Kidney epithelial cell (primary cell): Measurements from ENCODE around the gene TRIM67. TPM values are rescaled to one million over a fixed set of nuclear protein-coding genes. Genes with fewer than 3 reads are reported as not detected.

Experiments
- DNase-seq: peaks from one replicate; pipeline ENCODE4 v3.0.0-alpha.2; 2010; ENCODE audit warnings: low read depth
- H3K27me3 ChIP-seq: 2 replicates; pipeline ENCODE4 v1.6.0; 2011; ENCODE audit warnings: low read length; ENCODE audit not compliant: control insufficient read depth, insufficient read depth
- H3K36me3 ChIP-seq: 2 replicates; pipeline ENCODE4 v1.5.1; 2011; ENCODE audit warnings: low read length; ENCODE audit not compliant: control insufficient read depth, insufficient read depth
- H3K4me3 ChIP-seq: 2 replicates; pipeline ENCODE4 v1.5.1; 2011; ENCODE audit warnings: low read depth, mild to moderate bottlenecking, control low read depth, low read length
- CTCF ChIP-seq: IDR thresholded peaks from 2 replicates; pipeline ENCODE4 v1.5.1; 2011; ENCODE audit warnings: mild to moderate bottlenecking, moderate library complexity, low read length, control low read depth, inconsistent platforms; ENCODE audit not compliant: insufficient read depth, poor library complexity, severe bottlenecking
- total RNA-seq: library from RNA; depleted of rRNA; stranded (reverse); fragments of >200 nt; gene quantifications from 2 replicates; pipeline ENCODE4 v1.2.3, GENCODE V29; 2015

TRIM67 gene
- total RNA-seq, 1 donor from 2014 or later = 0.63 TPM

- Histone ChIP-seq H3K4me3 (no peak overlapping the region), H3K36me3 (no peaks in the 10 kb centered on the region), H3K27me3 (no peaks in the 10 kb centered on the region)
- TF ChIP-seq CTCF = no peak
- no peak for DNase-seq
Measured at GRCh38 chr1:231236938-231237337, 75.1 kb downstream of the TRIM67 start.

- no peaks in the 10 kb centered on the region for H3K27me3 ChIP-seq
- TF ChIP-seq CTCF = no peak
- H3K36me3 ChIP-seq = no peaks in the 10 kb centered on the region
- DNase-seq = no peak
- no peak overlapping the region for H3K4me3 ChIP-seq
Measured at GRCh38 chr1:231238298-231238697, 76.4 kb downstream of the TRIM67 start.

- peak overlapping the region; percentile 92 for H3K4me3 ChIP-seq
- H3K36me3 ChIP-seq = no peaks in the 10 kb centered on the region
- no peak for DNase-seq
- no peak for TF ChIP-seq CTCF
- no peaks in the 10 kb centered on the region for H3K27me3 ChIP-seq
Measured at GRCh38 chr1:231240531-231240882, 78.6 kb downstream of the TRIM67 start.

GRCh38 chr1:231240883-231241735 lies 79.3 kb downstream of the TRIM67 start, which contains the start of gene GNPAT:
TSS of gene GNPAT (plus strand) at chr1:231241212. CDS start at chr1:231241379, 167 bp downstream.
- no peak for TF ChIP-seq CTCF
- H3K4me3 ChIP-seq = peak within 1 kb of the TSS; percentile 92
- DNase-seq = peak; percentile 37
- no peaks in the 10 kb centered on the region for H3K27me3 ChIP-seq
- H3K36me3 ChIP-seq = no peaks in the 10 kb centered on the region

DNA sequence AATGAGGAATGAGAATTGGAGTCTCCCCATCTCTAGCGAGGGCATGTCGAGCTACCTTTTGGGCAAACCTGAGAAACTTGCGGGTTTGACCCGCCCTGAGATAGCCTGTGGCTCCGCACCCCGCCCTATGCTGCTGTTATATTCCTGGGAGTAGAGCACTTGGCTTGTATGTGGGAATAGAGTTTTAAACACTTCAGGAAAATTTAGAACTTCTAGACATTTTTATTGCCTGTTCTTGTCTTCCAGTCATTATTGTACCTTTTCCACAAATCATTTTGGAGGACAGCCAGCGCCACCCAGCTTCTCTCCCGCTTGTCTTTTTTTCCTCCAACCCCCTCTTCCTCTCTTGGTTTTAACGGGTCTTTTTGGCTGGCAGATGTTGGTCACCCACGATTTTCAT lies 79.9 kb downstream of the TRIM67 start:
- Histone ChIP-seq H3K27me3 (no peaks in the 10 kb centered on the region), H3K4me3 (peak overlapping the region; percentile 92), H3K36me3 (no peaks in the 10 kb centered on the region)
- no peak for TF ChIP-seq CTCF
- DNase-seq = no peak

DNA sequence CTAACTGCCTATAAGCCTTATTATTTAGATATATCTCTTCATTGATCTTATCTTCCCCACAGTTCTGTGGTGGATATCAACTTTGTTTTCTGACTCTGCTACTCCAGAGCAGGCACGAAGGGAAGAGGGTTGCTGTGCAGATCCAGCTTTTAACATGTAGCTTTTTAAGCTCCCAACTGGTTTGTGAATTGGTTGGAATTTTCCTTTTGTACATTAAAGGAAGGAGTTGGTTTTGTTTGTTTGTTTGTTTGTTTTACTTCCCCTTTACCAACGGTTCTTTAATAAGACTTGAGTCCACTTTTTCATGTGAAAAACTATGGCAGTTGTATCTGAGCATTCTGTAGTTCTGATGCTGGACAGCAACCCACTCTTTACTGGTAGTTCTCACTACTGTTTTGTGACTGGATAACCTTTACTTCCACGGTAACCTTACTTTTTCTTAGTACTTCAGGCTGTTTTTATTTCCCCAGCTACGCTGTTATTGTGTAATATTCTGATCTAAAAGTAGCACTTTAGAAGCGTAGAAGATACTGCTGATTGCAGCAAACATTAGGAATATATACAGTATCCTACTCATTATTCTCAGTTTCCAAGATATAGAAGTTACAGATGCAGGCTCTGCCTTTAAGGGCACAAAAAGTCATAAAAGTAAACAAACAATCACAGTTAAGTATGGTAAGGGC lies 80.8 kb downstream of the TRIM67 start:
- Histone ChIP-seq H3K36me3 (no peaks in the 10 kb centered on the region), H3K27me3 (no peaks in the 10 kb centered on the region), H3K4me3 (no peak overlapping the region)
- no peak for DNase-seq
- TF ChIP-seq CTCF = no peak
